ENCODE data around the gene SEMA4B. TPM values are rescaled to one million over a fixed set of nuclear protein-coding genes. Genes with fewer than 3 reads are reported as not detected.

The SEMA4B gene
- total and polyA plus RNA-seq, 2 donors (not counting 1 experiment from before 2014, with no cell fraction given) = 285 to 336 TPM

GRCh38 chr15:90243943-90244639 lies 43.0 kb downstream of the SEMA4B start:
- POLR2A ChIA-PET = no interaction called here
- no peaks in the 10 kb centered on the region for H3K9me3 Mint-ChIP-seq (ENCODE audit: insufficient read depth)
- H3K4me1 Mint-ChIP-seq = peaks cover 5% of the 10 kb centered on the region
- intact Hi-C loops (cut with micrococcal nuclease) = no loop called here
- Histone ChIP-seq H3K79me2 (ENCODE audit: control insufficient read depth, insufficient read depth, low read length) (no peaks in the 10 kb centered on the region), H3K9me3 (ENCODE audit: control extremely low read depth in 1 of 3, control insufficient read depth in 2 of 3, insufficient read depth in 1 of 3, low read length in 2 of 3) (no peaks in the 10 kb centered on the region), H3K36me3 (replicated peaks in 1 of 2; ENCODE audit: control extremely low read depth in 1 of 2, control insufficient read depth in 1 of 2, extremely low read depth in 1 of 2, insufficient read depth in 2 of 2, low read length in 1 of 2) (peaks cover 0 to 5% of the 10 kb centered on the region in 2 experiments), H3K27me3 (replicated peaks in 1 of 4; ENCODE audit: control extremely low read depth in 1 of 4, control insufficient read depth in 3 of 4, insufficient read depth in 4 of 4, low read length in 3 of 4) (no peaks in the 10 kb centered on the region), H3K27ac (ENCODE audit: low read length in 2 of 2) (no peak overlapping the region), H3K4me3 (ENCODE audit: control extremely low read depth in 1 of 5, extremely low read depth in 1 of 5, insufficient read depth in 1 of 5, low read depth in 2 of 5, low read length in 4 of 5) (no peak overlapping the region), H2AFZ (ENCODE audit: insufficient read depth, low read depth, low read length, poor library complexity, severe bottlenecking) (no peak overlapping the region), H4K20me1 (ENCODE audit: control insufficient read depth, insufficient read depth, low read length, poor library complexity, severe bottlenecking) (no peaks in the 10 kb centered on the region), H3K4me1 (ENCODE audit: control insufficient read depth in 2 of 2, insufficient read depth in 2 of 2, low read length in 2 of 2) (peaks cover 0 to 4% of the 10 kb centered on the region in 2 donors), H3K9ac (ENCODE audit: low read length) (no peak overlapping the region), H3K4me2 (replicated peaks; ENCODE audit: low read depth, low read length, poor library complexity, severe bottlenecking) (no peak overlapping the region)
- DNase-seq = no peak
- H3K4me3 Mint-ChIP-seq = no peak overlapping the region
- ATAC-seq (ENCODE audit: low read depth) = no peak
- H3K27me3 Mint-ChIP-seq = no peaks in the 10 kb centered on the region
- CTCF ChIA-PET = interaction anchor here (0.7 kb wide), 1 partner anchor 54 kb away, joined by 3 read pairs; no protein-coding TSS in a partner anchor
- no peak overlapping the region for H3K27ac Mint-ChIP-seq
- TF ChIP-seq CTCF (IDR thresholded peaks at IDR 0.05) (no peak), EZH2 (IDR thresholded peaks at IDR 0.05; ENCODE audit: borderline replicate concordance, insufficient read depth, low read depth, low read length, poor library complexity, severe bottlenecking) (no peak)
- WGBS (ENCODE audit: insufficient coverage) = 95% methylated on average over 7 of the region's 10 CpGs

GRCh38 chr15:90248789-90249202 lies 47.7 kb downstream of the SEMA4B start:
- Mint-ChIP-seq H3K4me1 (peaks cover 16% of the 10 kb centered on the region), H3K27ac (peak overlapping the region; percentile 3), H3K4me3 (peak overlapping the region; percentile 65), H3K9me3 (ENCODE audit: insufficient read depth) (no peaks in the 10 kb centered on the region), H3K27me3 (no peaks in the 10 kb centered on the region)
- DNase-seq (no peak), ATAC-seq (ENCODE audit: low read depth) (no peak)
- TF ChIP-seq EZH2 (IDR thresholded peaks at IDR 0.05; ENCODE audit: borderline replicate concordance, insufficient read depth, low read depth, low read length, poor library complexity, severe bottlenecking) = no peak
- TF ChIP-seq CTCF (IDR thresholded peaks at IDR 0.05) = no peak
- Histone ChIP-seq H3K4me3 (ENCODE audit: control extremely low read depth in 1 of 5, extremely low read depth in 1 of 5, insufficient read depth in 1 of 5, low read depth in 2 of 5, low read length in 4 of 5) (peak overlapping the region in 3 of 5 experiments; percentile 52 to 64 (median 53)), H3K4me2 (replicated peaks; ENCODE audit: low read depth, low read length, poor library complexity, severe bottlenecking) (peak overlapping the region; percentile 97), H3K9me3 (ENCODE audit: control extremely low read depth in 1 of 3, control insufficient read depth in 2 of 3, insufficient read depth in 1 of 3, low read length in 2 of 3) (no peaks in the 10 kb centered on the region), H3K79me2 (ENCODE audit: control insufficient read depth, insufficient read depth, low read length) (no peaks in the 10 kb centered on the region), H3K36me3 (replicated peaks in 1 of 2; ENCODE audit: control extremely low read depth in 1 of 2, control insufficient read depth in 1 of 2, extremely low read depth in 1 of 2, insufficient read depth in 2 of 2, low read length in 1 of 2) (no peaks in the 10 kb centered on the region), H2AFZ (ENCODE audit: insufficient read depth, low read depth, low read length, poor library complexity, severe bottlenecking) (peak overlapping the region; percentile 81), H3K9ac (ENCODE audit: low read length) (peak overlapping the region; percentile 62), H3K27ac (ENCODE audit: low read length in 2 of 2) (no peak overlapping the region), H4K20me1 (ENCODE audit: control insufficient read depth, insufficient read depth, low read length, poor library complexity, severe bottlenecking) (no peaks in the 10 kb centered on the region), H3K27me3 (replicated peaks in 1 of 4; ENCODE audit: control extremely low read depth in 1 of 4, control insufficient read depth in 3 of 4, insufficient read depth in 4 of 4, low read length in 3 of 4) (no peaks in the 10 kb centered on the region), H3K4me1 (ENCODE audit: control insufficient read depth in 2 of 2, insufficient read depth in 2 of 2, low read length in 2 of 2) (peaks cover 0 to 16% of the 10 kb centered on the region in 2 donors)
- POLR2A ChIA-PET = interaction anchor here (0.7 to 0.9 kb wide), 5 partner anchors 8 to 244 kb away, joined by 3 to 12 read pairs (median 6); partner anchors contain the start of genes CIB1 and GDPGP1
- intact Hi-C loops (cut with micrococcal nuclease) = loop anchor here (1.0 to 2.0 kb wide), 2 partner anchors 14 to 17 kb away; partner anchors contain the start of genes GDPGP1 and NGRN
- CTCF ChIA-PET = interaction anchor here (0.6 to 2.3 kb wide), 12 partner anchors 12 to 189 kb away, joined by 3 to 9 read pairs (median 3); partner anchors contain the start of genes CIB1 and GDPGP1
- 84% methylated on average over 5 of the region's 6 CpGs for WGBS (ENCODE audit: insufficient coverage)
